Neural cell (in vitro differentiated cells): ENCODE results near the gene CBR3. TPM values are rescaled to one million over a fixed set of nuclear protein-coding genes. Genes with fewer than 3 reads are reported as not detected.

Experiments
- H2AFZ ChIP-seq: fragments of 200-600, 300-800 bp; sonication (generic), shearing (Covaris generic); 2 replicates; pipeline ENCODE4 v1.6.0; 2014; ENCODE audit warnings: low read depth, mild to moderate bottlenecking, antibody characterized with exemption, low read length, moderate library complexity
- H3F3A ChIP-seq: fragments of 200-600 bp; shearing (Covaris generic); 2 replicates; pipeline ENCODE4 v1.6.1; 2016; ENCODE audit warnings: mild to moderate bottlenecking, moderate library complexity, mixed read lengths, antibody characterized with exemption, low read length; ENCODE audit not compliant: insufficient read depth, poor library complexity, severe bottlenecking
- H3K27ac ChIP-seq: fragments of 200-600, 300-800 bp; sonication (generic), shearing (Covaris generic); 2 replicates; pipeline ENCODE4 v1.5.1; 2014; ENCODE audit warnings: mild to moderate bottlenecking, low read length, moderate library complexity
- H3K27me3 ChIP-seq: fragments of 300-800, 200-600 bp; sonication (generic), shearing (Covaris generic); 2 replicates; pipeline ENCODE4 v1.6.0; 2014; ENCODE audit warnings: mild to moderate bottlenecking, low read depth, low read length, moderate library complexity; ENCODE audit not compliant: insufficient read depth
- H3K36me3 ChIP-seq: fragments of 300-800, 200-600 bp; sonication (generic), shearing (Covaris generic); 2 replicates; pipeline ENCODE4 v1.5.1; 2014; ENCODE audit warnings: mild to moderate bottlenecking, antibody characterized with exemption, low read length, moderate library complexity; ENCODE audit not compliant: insufficient read depth
- H3K4me2 ChIP-seq: fragments of 300-800, 200-600 bp; sonication (generic), shearing (Covaris generic); 2 replicates; pipeline ENCODE4 v1.6.0; 2014; ENCODE audit warnings: mild to moderate bottlenecking, low read length
- H3K4me3 ChIP-seq: fragments of 300-800, 200-600 bp; sonication (generic), shearing (Covaris generic); 2 replicates; pipeline ENCODE4 v1.5.1; 2014; ENCODE audit warnings: mild to moderate bottlenecking, low read length, moderate library complexity
- H3K79me2 ChIP-seq: fragments of 200-600 bp; shearing (Covaris generic); replicated peaks from 2 replicates; pipeline ENCODE4 v1.6.0; 2014; ENCODE audit warnings: mild to moderate bottlenecking, low read length, moderate library complexity; ENCODE audit not compliant: insufficient read depth
- H3K9ac ChIP-seq: fragments of 300-800, 200-600 bp; sonication (generic), shearing (Covaris generic); 2 replicates; pipeline ENCODE4 v1.6.1; 2016; ENCODE audit warnings: mild to moderate bottlenecking, low read length, mixed read lengths
- H3K9me2 ChIP-seq: fragments of 200-600 bp; shearing (Covaris generic); 2 replicates; pipeline ENCODE4 v1.6.1; 2016; ENCODE audit warnings: mild to moderate bottlenecking, low read length, mixed read lengths; ENCODE audit not compliant: insufficient read depth
- H3K9me3 ChIP-seq: fragments of 200-600, 300-800 bp; sonication (generic), shearing (Covaris generic); 2 replicates; pipeline ENCODE4 v1.6.1; 2016; ENCODE audit warnings: mild to moderate bottlenecking, mixed run types, low read length, moderate library complexity, mixed read lengths
- H4K20me1 ChIP-seq: fragments of 200-600 bp; shearing (Covaris generic); 2 replicates; pipeline ENCODE4 v1.6.1; 2016; ENCODE audit warnings: mild to moderate bottlenecking, mixed run types; ENCODE audit not compliant: insufficient read depth
- CTCF ChIP-seq: fragments of 450-650 bp; IDR thresholded peaks from 2 replicates; pipeline ENCODE4 v1.5.1; 2014; ENCODE audit warnings: antibody characterized with exemption, mild to moderate bottlenecking, moderate library complexity; ENCODE audit not compliant: poor library complexity, severe bottlenecking
- EP300 ChIP-seq: fragments of 450-650 bp; conservative IDR thresholded peaks from 2 replicates; pipeline ENCODE4 v1.6.1; 2014; ENCODE audit warnings: antibody characterized with exemption, mild to moderate bottlenecking, moderate library complexity; ENCODE audit not compliant: poor library complexity, severe bottlenecking
- EZH2 ChIP-seq: fragments of 200-600, 300-800 bp; shearing (Covaris generic), sonication (generic); IDR thresholded peaks from 2 replicates; pipeline ENCODE4 v1.6.1; 2014; ENCODE audit warnings: antibody characterized with exemption, low read length, borderline replicate concordance, mild to moderate bottlenecking; ENCODE audit not compliant: insufficient read depth, poor library complexity, severe bottlenecking
- MXI1 ChIP-seq: fragments of 450-650 bp; conservative IDR thresholded peaks from 2 replicates; pipeline ENCODE4 v1.6.1; 2014; ENCODE audit warnings: antibody characterized with exemption, mild to moderate bottlenecking; ENCODE audit not compliant: poor library complexity, severe bottlenecking
- POLR2AphosphoS5 ChIP-seq: IDR thresholded peaks from 2 replicates; pipeline ENCODE4 v1.6.1; 2012
- RAD21 ChIP-seq: fragments of 450-650 bp; conservative IDR thresholded peaks from 2 replicates; pipeline ENCODE4 v1.6.1; 2014; ENCODE audit warnings: antibody characterized with exemption, mild to moderate bottlenecking, moderate library complexity
- SMC3 ChIP-seq: fragments of 450-650 bp; conservative IDR thresholded peaks from 2 replicates; pipeline ENCODE4 v1.6.1; 2014; ENCODE audit warnings: antibody characterized with exemption, mild to moderate bottlenecking, moderate library complexity; ENCODE audit not compliant: poor library complexity
- TAF1 ChIP-seq: IDR thresholded peaks from 2 replicates; pipeline ENCODE4 v1.6.1; 2012; ENCODE audit warnings: low read depth
- polyA plus RNA-seq: library from polyadenylated mRNA; depleted of rRNA; stranded (reverse); fragments of >200 nt; gene quantifications from 2 replicates; pipeline ENCODE4 v1.2.3, GENCODE V29; 2014
- TF ChIP-seq, protein P1 (sequence below): IDR thresholded peaks from 2 replicates; pipeline ENCODE4 v1.6.1; 2012; ENCODE audit warnings: borderline replicate concordance

The CBR3 gene
- polyA plus RNA-seq, 1 donor from 2014 or later = not detected

DNA sequence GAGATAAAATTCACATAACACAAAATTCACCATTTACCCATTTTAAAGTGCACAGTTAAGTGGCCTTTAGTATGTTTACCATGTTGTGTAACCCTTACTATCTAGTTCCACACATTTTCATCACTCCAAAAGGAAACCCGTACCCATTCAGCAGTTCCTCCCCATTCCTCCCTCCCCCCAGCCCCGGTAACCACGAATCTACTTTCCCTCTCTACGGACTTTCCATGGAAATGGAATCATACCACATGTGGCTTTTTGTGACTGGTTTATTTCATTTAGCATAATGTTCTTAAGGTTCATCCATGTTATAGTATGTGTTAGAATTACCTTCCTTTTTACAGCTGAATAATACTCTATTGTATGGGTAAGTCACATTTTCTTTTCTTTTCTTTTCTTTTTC, 32.7 kb downstream of the CBR3 start:
- H4K20me1 ChIP-seq = no peaks in the 10 kb centered on the region
- no peak for TF ChIP-seq MXI1
- TF ChIP-seq, protein P1, sequence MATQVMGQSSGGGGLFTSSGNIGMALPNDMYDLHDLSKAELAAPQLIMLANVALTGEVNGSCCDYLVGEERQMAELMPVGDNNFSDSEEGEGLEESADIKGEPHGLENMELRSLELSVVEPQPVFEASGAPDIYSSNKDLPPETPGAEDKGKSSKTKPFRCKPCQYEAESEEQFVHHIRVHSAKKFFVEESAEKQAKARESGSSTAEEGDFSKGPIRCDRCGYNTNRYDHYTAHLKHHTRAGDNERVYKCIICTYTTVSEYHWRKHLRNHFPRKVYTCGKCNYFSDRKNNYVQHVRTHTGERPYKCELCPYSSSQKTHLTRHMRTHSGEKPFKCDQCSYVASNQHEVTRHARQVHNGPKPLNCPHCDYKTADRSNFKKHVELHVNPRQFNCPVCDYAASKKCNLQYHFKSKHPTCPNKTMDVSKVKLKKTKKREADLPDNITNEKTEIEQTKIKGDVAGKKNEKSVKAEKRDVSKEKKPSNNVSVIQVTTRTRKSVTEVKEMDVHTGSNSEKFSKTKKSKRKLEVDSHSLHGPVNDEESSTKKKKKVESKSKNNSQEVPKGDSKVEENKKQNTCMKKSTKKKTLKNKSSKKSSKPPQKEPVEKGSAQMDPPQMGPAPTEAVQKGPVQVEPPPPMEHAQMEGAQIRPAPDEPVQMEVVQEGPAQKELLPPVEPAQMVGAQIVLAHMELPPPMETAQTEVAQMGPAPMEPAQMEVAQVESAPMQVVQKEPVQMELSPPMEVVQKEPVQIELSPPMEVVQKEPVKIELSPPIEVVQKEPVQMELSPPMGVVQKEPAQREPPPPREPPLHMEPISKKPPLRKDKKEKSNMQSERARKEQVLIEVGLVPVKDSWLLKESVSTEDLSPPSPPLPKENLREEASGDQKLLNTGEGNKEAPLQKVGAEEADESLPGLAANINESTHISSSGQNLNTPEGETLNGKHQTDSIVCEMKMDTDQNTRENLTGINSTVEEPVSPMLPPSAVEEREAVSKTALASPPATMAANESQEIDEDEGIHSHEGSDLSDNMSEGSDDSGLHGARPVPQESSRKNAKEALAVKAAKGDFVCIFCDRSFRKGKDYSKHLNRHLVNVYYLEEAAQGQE = no peak
- TF ChIP-seq CTCF = no peak
- no peak for TF ChIP-seq RAD21
- no peak for TF ChIP-seq TAF1
- no peak for TF ChIP-seq EP300
- TF ChIP-seq SMC3 = no peak
- TF ChIP-seq POLR2AphosphoS5 = no peak
- TF ChIP-seq EZH2 = no peak
- no peaks in the 10 kb centered on the region for H3K79me2 ChIP-seq
- H3K27ac ChIP-seq = no peak overlapping the region
- no peak overlapping the region for H3K4me2 ChIP-seq
- no peak overlapping the region for H3K4me3 ChIP-seq
- H2AFZ ChIP-seq = no peak overlapping the region
- no peaks in the 10 kb centered on the region for H3K27me3 ChIP-seq
- no peaks in the 10 kb centered on the region for H3K36me3 ChIP-seq
- no peak overlapping the region for H3K9ac ChIP-seq
- no peaks in the 10 kb centered on the region for H3K9me2 ChIP-seq
- H3F3A ChIP-seq = no peaks in the 10 kb centered on the region
- H3K9me3 ChIP-seq = no peaks in the 10 kb centered on the region

- H3K9me3 ChIP-seq = no peaks in the 10 kb centered on the region
- no peaks in the 10 kb centered on the region for H3K27me3 ChIP-seq
- H3K79me2 ChIP-seq = no peaks in the 10 kb centered on the region
- no peak overlapping the region for H3K4me3 ChIP-seq
- no peaks in the 10 kb centered on the region for H3F3A ChIP-seq
- no peaks in the 10 kb centered on the region for H4K20me1 ChIP-seq
- H2AFZ ChIP-seq = no peak overlapping the region
- no peak overlapping the region for H3K27ac ChIP-seq
- H3K36me3 ChIP-seq = no peaks in the 10 kb centered on the region
- TF ChIP-seq EP300 = no peak
- TF ChIP-seq MXI1 = no peak
- TF ChIP-seq, protein P1 = no peak
- TF ChIP-seq TAF1 = no peak
- TF ChIP-seq EZH2 = no peak
- TF ChIP-seq RAD21 = no peak
- no peak for TF ChIP-seq CTCF
- TF ChIP-seq SMC3 = no peak
- no peak for TF ChIP-seq POLR2AphosphoS5
- H3K9me2 ChIP-seq = no peaks in the 10 kb centered on the region
- no peak overlapping the region for H3K4me2 ChIP-seq
- H3K9ac ChIP-seq = no peak overlapping the region
Observed at GRCh38 chr21:36169470-36170128, 34.7 kb downstream of the CBR3 start.
